Nephron (organoid): ENCODE measurements around the gene CCNJ.

Experiments
- H3K27ac Mint-ChIP-seq, 3 experiments: 2 replicates each; pipeline ENCODE4 v1.8.0; 2020; ENCODE audit warnings: mixed read lengths in 3 of 3, mild to moderate bottlenecking in 2 of 3, moderate library complexity in 1 of 3
- H3K27me3 Mint-ChIP-seq: 2 replicates; pipeline ENCODE4 v1.8.0; 2021; ENCODE audit warnings: low read depth, mild to moderate bottlenecking, moderate library complexity, mixed read lengths
- H3K36me3 Mint-ChIP-seq: 2 replicates; pipeline ENCODE4 v1.8.0; 2020; ENCODE audit warnings: low read depth, mixed read lengths
- H3K4me1 Mint-ChIP-seq: 2 replicates; pipeline ENCODE4 v1.8.0; 2020; ENCODE audit warnings: mixed read lengths
- H3K4me3 Mint-ChIP-seq, 3 experiments: 2 replicates each; pipeline ENCODE4 v1.8.0; 2020; ENCODE audit warnings: mild to moderate bottlenecking in 3 of 3, mixed read lengths in 3 of 3, moderate library complexity in 2 of 3
- H3K9me3 Mint-ChIP-seq: 2 replicates; pipeline ENCODE4 v1.8.0; 2020; ENCODE audit warnings: mixed read lengths
- TF ChIP-seq, protein P1 (sequence below), 3 experiments: fragments of 200-600 bp; sonication (generic); IDR thresholded peaks; one replicate each; pipeline ENCODE4 v1.5.0; 2021; ENCODE audit warnings: antibody characterized with exemption in 3 of 3; ENCODE audit not compliant: unreplicated experiment in 3 of 3

Gene CCNJ

DNA sequence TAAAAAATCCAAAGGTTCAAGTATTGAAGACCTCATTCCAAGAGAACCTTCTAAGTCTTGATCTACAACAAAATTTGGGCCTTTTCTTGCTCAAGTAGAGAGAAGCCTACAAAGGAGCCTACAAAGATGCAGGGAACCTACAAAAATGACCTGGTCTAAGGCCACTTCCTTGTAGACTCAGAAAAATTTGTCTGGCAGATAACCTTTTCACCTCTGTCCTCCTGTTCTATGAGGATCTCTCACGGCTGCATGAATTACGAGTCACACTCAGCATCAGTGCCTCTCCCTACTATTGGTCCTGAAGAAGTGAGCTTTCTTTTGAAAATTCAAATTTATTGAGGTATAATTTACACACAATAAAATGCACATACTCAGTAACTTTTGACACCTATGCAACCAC, 29.3 kb downstream of the CCNJ start:
- H3K36me3 Mint-ChIP-seq = no peaks in the 10 kb centered on the region
- no peaks in the 10 kb centered on the region for H3K4me1 Mint-ChIP-seq
- TF ChIP-seq, protein P1, sequence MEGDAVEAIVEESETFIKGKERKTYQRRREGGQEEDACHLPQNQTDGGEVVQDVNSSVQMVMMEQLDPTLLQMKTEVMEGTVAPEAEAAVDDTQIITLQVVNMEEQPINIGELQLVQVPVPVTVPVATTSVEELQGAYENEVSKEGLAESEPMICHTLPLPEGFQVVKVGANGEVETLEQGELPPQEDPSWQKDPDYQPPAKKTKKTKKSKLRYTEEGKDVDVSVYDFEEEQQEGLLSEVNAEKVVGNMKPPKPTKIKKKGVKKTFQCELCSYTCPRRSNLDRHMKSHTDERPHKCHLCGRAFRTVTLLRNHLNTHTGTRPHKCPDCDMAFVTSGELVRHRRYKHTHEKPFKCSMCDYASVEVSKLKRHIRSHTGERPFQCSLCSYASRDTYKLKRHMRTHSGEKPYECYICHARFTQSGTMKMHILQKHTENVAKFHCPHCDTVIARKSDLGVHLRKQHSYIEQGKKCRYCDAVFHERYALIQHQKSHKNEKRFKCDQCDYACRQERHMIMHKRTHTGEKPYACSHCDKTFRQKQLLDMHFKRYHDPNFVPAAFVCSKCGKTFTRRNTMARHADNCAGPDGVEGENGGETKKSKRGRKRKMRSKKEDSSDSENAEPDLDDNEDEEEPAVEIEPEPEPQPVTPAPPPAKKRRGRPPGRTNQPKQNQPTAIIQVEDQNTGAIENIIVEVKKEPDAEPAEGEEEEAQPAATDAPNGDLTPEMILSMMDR (IDR thresholded peaks at IDR 0.05; ENCODE audit: unreplicated experiment in 3 of 3) = no peak

DNA sequence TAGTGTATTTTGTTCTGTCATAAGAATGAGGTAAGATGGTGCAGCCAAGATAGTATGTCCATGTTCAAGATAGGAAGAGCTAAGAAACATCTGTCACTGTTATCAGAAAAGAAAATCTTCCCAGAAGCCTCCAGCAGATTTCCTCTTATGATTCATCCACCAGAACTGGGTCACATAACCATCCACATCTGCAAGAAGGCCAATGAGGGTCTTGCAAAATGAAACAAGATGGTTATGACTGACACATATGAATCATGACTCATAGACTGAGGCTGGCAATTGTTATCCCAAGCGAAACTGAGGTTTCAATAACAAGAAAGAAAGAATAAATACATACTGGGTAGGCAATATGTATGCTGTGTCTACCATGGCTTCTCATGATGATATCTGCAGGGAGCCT, 30.3 kb downstream of the CCNJ start:
- TF ChIP-seq, protein P1 (IDR thresholded peaks at IDR 0.05; ENCODE audit: unreplicated experiment in 3 of 3) = no peak
- Mint-ChIP-seq H3K27ac (no peak overlapping the region), H3K4me3 (no peak overlapping the region), H3K9me3 (no peaks in the 10 kb centered on the region), H3K36me3 (no peaks in the 10 kb centered on the region), H3K27me3 (no peaks in the 10 kb centered on the region), H3K4me1 (no peaks in the 10 kb centered on the region)

More for the DNA sequence above, 29.3 kb downstream of the CCNJ start:
- no peak overlapping the region for H3K4me3 Mint-ChIP-seq
- H3K9me3 Mint-ChIP-seq = no peaks in the 10 kb centered on the region
- no peak overlapping the region for H3K27ac Mint-ChIP-seq
- H3K27me3 Mint-ChIP-seq = no peaks in the 10 kb centered on the region

DNA sequence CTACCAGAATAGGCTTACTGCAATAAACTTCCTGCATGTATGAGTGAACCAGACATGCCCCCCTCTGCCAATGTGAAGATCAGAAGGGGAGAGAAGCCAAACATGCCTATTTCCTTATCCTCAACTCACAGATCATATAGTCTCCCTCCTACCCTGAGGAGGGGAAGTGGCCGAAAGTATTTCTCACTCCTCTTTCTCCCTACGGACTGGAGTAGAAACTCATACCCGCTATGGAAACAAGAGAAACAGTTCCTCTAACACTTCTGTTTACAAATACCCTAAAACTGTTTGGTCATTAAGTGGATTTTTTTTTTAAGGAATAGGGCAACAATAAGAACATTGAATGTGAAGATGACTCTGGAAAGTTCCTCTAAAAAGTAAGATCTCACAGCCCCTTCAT, 31.4 kb downstream of the CCNJ start:
- no peaks in the 10 kb centered on the region for H3K4me1 Mint-ChIP-seq
- no peaks in the 10 kb centered on the region for H3K36me3 Mint-ChIP-seq
- no peak overlapping the region for H3K4me3 Mint-ChIP-seq
- H3K9me3 Mint-ChIP-seq = no peaks in the 10 kb centered on the region
- TF ChIP-seq, protein P1 (IDR thresholded peaks at IDR 0.05; ENCODE audit: unreplicated experiment in 3 of 3) = no peak
- no peaks in the 10 kb centered on the region for H3K27me3 Mint-ChIP-seq
- no peak overlapping the region for H3K27ac Mint-ChIP-seq

DNA sequence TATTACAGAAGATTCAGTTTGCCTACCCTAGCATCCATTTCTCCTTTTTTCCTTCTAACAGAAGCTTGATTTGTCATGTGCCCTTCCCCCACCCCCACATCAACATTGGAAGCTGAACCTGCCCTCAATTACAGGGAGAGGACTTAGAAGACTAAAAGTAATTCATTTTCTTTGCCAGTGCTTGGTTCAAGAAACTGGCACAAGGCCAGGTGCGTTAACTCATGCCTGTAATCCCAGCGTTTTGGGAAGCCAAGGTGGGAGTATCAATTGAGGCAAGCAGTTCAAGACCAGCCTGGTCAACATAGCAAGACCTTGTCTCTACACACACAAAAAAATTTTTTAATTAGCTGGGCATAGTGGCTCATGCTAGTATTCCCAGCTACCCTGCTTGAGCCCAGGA, 32.6 kb downstream of the CCNJ start:
- H3K27me3 Mint-ChIP-seq = peaks cover 1% of the 10 kb centered on the region
- TF ChIP-seq, protein P1 (IDR thresholded peaks at IDR 0.05; ENCODE audit: unreplicated experiment in 3 of 3) = no peak
- no peak overlapping the region for H3K4me3 Mint-ChIP-seq
- H3K27ac Mint-ChIP-seq = no peak overlapping the region
- no peaks in the 10 kb centered on the region for H3K36me3 Mint-ChIP-seq
- no peaks in the 10 kb centered on the region for H3K4me1 Mint-ChIP-seq
- H3K9me3 Mint-ChIP-seq = no peaks in the 10 kb centered on the region

DNA sequence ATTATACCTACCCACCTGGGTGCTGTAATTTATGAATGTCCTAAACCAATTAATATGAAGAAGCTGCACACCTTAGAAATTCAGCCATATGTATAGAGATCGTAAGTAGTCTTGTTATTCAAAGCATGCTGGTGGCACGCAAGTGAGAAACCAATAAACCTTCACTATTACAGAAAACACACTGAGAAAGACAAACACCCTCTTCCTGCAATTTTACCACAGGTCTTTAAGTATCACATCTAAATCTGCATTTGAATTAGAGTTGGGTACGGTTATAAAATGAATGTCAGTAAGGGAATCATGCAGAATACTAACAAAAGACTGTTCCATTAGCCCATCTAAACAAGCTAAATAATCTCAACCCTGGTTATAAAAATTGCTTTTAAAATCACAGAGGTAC, 33.8 kb downstream of the CCNJ start:
- Mint-ChIP-seq H3K27me3 (peaks cover 4% of the 10 kb centered on the region), H3K36me3 (no peaks in the 10 kb centered on the region), H3K9me3 (no peaks in the 10 kb centered on the region), H3K27ac (no peak overlapping the region), H3K4me1 (no peaks in the 10 kb centered on the region), H3K4me3 (no peak overlapping the region)
- TF ChIP-seq, protein P1 (IDR thresholded peaks at IDR 0.05; ENCODE audit: unreplicated experiment in 3 of 3) = no peak

DNA sequence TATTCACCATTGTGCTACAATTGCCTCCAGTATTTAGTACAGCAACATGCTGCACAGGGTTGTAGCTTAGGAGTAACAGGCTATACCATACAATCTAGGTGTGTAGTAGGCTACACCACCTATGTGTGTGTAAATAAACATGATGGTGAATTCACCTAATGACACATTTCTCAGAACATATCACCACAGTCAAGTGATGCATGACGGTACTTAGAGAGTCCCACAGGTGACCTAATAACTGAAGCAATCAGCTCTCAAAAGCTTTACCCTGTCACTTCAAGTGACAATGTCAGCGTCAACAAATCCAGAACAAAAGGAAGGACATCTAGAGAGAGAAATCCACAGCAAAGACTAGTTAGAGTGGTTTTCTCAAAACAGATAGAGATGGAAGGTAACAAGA, 38.8 kb downstream of the CCNJ start:
- H3K4me3 Mint-ChIP-seq = no peak overlapping the region
- TF ChIP-seq, protein P1 (IDR thresholded peaks at IDR 0.05; ENCODE audit: unreplicated experiment in 3 of 3) = no peak

More for the DNA sequence above, 38.8 kb downstream of the CCNJ start:
- H3K27ac Mint-ChIP-seq = no peak overlapping the region
- H3K27me3 Mint-ChIP-seq = peaks cover 4% of the 10 kb centered on the region
- H3K36me3 Mint-ChIP-seq = no peaks in the 10 kb centered on the region
- no peaks in the 10 kb centered on the region for H3K9me3 Mint-ChIP-seq
- H3K4me1 Mint-ChIP-seq = no peaks in the 10 kb centered on the region
